K562 (cell line): ENCODE results near the gene TMEM225B.

ENCODE experiments used
- CHD7 ChIP-seq: fragments of 200-600 bp; sonication (generic); IDR thresholded peaks from one replicate; pipeline ENCODE4 v1.6.1; 2012; ENCODE audit warnings: mild to moderate bottlenecking, low read depth, low read length, inconsistent platforms
- CTCF ChIP-seq, 3 experiments: IDR thresholded peaks in 2 of 3; conservative IDR thresholded peaks in 1 of 3; 2 replicates each; pipeline ENCODE4 v1.5.1; 2011 to 2012; ENCODE audit warnings: low read length in 3 of 3, mild to moderate bottlenecking in 3 of 3, control low read depth in 2 of 3, improper control_type of control experiment in 1 of 3, inconsistent platforms in 1 of 3, low read depth in 1 of 3, mixed read lengths in 1 of 3, moderate library complexity in 1 of 3; ENCODE audit not compliant: insufficient read depth in 2 of 3
- EGR1 ChIP-seq: fragments of 450-650 bp; conservative IDR thresholded peaks from 2 replicates; pipeline ENCODE4 v1.6.1; 2017; ENCODE audit warnings: mild to moderate bottlenecking
- FOXK2 ChIP-seq, 2 experiments: fragments of 450-650 bp; IDR thresholded peaks in 1 of 2; conservative IDR thresholded peaks in 1 of 2; 2 replicates each; pipeline ENCODE4 v1.6.1; 2016; ENCODE audit warnings: low read depth in 2 of 2, mild to moderate bottlenecking in 1 of 2
- NFRKB ChIP-seq: fragments of 450-650 bp; IDR thresholded peaks from 2 replicates; pipeline ENCODE4 v1.6.1; 2016; ENCODE audit warnings: low read depth
- NR1H2 ChIP-seq: sonication (generic); formaldehyde crosslinking; IDR thresholded peaks from 2 replicates; pipeline ENCODE4 v1.4.0; 2020; ENCODE audit warnings: mild to moderate bottlenecking, missing genetic modification reagents
- PHF8 ChIP-seq: fragments of 200-600 bp; sonication (generic); IDR thresholded peaks from 2 replicates; pipeline ENCODE4 v1.6.1; 2012; ENCODE audit warnings: mixed run types, mild to moderate bottlenecking, inconsistent platforms, low read length, moderate library complexity, borderline replicate concordance
- POLR2A ChIP-seq: fragments of 450-650 bp; conservative IDR thresholded peaks from 2 replicates; pipeline ENCODE4 v1.6.1; 2016
- RAD21 ChIP-seq, 2 experiments: fragments of 250-450 bp in 1 of 2; fragments of 450-650 bp in 1 of 2; sonication (Bioruptor Pico) in 1 of 2; formaldehyde crosslinking in 1 of 2; IDR thresholded peaks in 1 of 2; conservative IDR thresholded peaks in 1 of 2; 2 replicates each; pipeline versions ENCODE4 v1.4.0 to v1.8.0; 2020 to 2022; ENCODE audit warnings: mild to moderate bottlenecking in 2 of 2, moderate library complexity in 1 of 2
- SUPT5H ChIP-seq: fragments of 450-650 bp; IDR thresholded peaks from 2 replicates; pipeline ENCODE4 v1.6.1; 2016
- ZEB2 ChIP-seq: fragments of 450-650 bp; IDR thresholded peaks from 2 replicates; pipeline ENCODE4 v1.6.1; 2016

GRCh38 chr7:99573257-99573656 is 24.8 kb upstream of the TMEM225B start:
- TF ChIP-seq SUPT5H (peak; percentile 61), ZEB2 (no peak), CTCF (IDR thresholded peaks at IDR 0.05 in 2 of 3, conservative IDR thresholded peaks at IDR 0.05 in 1 of 3; ENCODE audit: insufficient read depth in 2 of 3, low read depth in 1 of 3, low read length in 3 of 3) (no peak), CHD7 (no peak), EGR1 (no peak), RAD21 (CRISPR knock-in tag; conservative IDR thresholded peaks at IDR 0.05 in 1 of 2, IDR thresholded peaks at IDR 0.05 in 1 of 2) (no peak), NR1H2 (CRISPR knock-in tag) (no peak), POLR2A (peak; percentile 54; the same call in 1 of the 2 replicates), NFRKB (no peak), FOXK2 (conservative IDR thresholded peaks at IDR 0.05 in 1 of 2, IDR thresholded peaks at IDR 0.05 in 1 of 2; ENCODE audit: low read depth in 2 of 2) (no peak), PHF8 (no peak)
